ENCODE data around the gene ZNF793.

ZNF793 gene

DNA sequence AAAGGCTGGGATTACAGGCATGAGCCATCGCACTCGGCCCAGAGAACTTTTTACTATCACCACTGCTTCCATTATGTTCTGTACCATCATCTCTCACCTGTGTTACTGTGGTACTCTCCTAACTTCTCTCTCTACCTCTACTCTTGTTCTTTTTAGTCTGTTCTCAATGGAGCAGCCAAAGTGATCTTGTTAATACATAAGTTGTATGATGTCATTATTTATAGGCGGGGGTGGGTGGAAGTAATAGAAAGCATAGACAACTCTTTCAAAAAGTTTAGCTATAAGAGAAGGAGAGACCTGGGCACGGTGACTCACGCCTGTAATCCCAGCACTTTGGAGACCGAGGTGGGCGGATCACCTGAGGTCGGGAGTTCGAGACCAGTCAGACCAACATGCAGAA is 34.6 kb upstream of the ZNF793 start:
- TF ChIP-seq, protein P1, sequence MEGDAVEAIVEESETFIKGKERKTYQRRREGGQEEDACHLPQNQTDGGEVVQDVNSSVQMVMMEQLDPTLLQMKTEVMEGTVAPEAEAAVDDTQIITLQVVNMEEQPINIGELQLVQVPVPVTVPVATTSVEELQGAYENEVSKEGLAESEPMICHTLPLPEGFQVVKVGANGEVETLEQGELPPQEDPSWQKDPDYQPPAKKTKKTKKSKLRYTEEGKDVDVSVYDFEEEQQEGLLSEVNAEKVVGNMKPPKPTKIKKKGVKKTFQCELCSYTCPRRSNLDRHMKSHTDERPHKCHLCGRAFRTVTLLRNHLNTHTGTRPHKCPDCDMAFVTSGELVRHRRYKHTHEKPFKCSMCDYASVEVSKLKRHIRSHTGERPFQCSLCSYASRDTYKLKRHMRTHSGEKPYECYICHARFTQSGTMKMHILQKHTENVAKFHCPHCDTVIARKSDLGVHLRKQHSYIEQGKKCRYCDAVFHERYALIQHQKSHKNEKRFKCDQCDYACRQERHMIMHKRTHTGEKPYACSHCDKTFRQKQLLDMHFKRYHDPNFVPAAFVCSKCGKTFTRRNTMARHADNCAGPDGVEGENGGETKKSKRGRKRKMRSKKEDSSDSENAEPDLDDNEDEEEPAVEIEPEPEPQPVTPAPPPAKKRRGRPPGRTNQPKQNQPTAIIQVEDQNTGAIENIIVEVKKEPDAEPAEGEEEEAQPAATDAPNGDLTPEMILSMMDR (IDR thresholded peaks at IDR 0.05; ENCODE audit: low read depth, low read length, missing control alignments), result no peak
- no peak for DNase-seq (ENCODE audit: extremely low read depth, low read depth)
- H3K4me3 ChIP-seq (replicated peaks; ENCODE audit: low read depth, low read length), result no peak overlapping the region

DNA sequence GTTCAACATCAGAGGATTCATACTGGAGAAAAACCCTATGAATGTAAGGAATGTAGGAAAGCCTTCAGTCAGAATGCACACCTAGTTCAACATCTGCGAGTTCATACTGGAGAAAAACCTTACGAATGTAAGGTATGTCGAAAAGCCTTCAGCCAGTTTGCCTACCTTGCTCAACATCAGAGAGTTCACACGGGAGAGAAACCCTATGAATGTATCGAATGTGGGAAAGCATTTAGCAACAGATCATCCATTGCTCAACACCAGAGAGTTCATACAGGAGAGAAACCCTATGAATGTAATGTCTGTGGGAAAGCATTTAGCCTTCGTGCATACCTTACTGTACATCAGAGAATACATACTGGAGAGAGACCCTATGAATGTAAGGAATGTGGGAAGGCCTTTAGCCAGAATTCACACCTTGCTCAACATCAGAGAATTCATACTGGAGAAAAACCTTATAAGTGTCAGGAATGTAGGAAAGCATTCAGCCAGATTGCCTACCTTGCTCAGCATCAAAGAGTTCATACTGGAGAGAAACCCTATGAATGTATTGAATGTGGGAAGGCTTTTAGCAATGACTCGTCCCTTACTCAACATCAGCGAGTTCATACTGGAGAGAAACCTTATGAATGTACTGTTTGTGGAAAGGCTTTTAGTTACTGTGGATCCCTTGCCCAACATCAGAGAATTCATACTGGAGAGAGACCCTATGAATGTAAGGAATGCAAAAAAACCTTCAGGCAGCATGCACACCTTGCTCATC is 22.2 kb upstream of the ZNF793 start:
- H3K4me3 ChIP-seq (replicated peaks; ENCODE audit: low read depth, low read length), result no peak overlapping the region
- TF ChIP-seq, protein P1 (IDR thresholded peaks at IDR 0.05; ENCODE audit: low read depth, low read length, missing control alignments), result no peak
- no peak for DNase-seq (ENCODE audit: extremely low read depth, low read depth)

DNA sequence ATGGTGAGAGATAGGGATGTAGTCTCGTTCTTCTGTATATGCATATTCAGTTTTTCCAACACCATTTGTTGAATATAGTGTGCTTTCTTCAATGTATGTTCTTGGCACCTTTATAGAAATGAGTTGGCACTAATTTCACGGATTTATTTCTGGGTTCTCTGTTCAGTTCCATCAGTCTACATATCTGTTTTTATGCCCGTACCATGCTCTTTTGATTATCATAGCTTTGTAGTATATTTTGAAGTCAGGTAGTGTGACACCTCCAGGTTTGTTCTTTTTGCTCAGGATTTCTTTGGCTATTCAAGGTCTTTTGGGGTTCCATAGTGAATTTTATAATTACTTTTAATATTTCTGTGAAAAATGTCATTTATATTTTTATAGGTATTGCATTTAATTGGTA is 14.5 kb upstream of the ZNF793 start:
- TF ChIP-seq, protein P1 (IDR thresholded peaks at IDR 0.05; ENCODE audit: low read depth, low read length, missing control alignments), result no peak
- DNase-seq (ENCODE audit: extremely low read depth, low read depth), result no peak
- H3K4me3 ChIP-seq (replicated peaks; ENCODE audit: low read depth, low read length), result no peak overlapping the region

DNA sequence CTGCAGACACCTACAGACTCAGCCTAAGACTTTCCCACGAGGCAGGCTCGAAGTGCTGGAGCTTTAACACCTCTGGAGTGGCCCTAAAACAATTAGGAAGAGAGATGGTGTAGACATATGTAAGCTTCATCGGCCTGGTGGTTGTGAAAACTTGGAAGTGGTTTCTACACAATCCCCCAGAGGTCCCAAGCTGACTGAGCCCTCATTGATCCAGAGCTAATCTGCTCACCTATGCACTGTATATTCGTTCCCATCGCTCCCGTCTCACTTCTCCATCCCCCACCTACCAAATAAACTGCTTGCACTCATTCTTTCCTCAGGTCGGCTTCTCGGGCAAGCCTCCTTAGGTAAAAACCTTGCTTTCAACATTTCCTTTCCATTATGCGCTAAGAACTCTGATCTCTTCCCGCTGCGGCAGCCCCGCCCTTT is 767 bp upstream of the ZNF793 start:
- TF ChIP-seq, protein P1 (IDR thresholded peaks at IDR 0.05; ENCODE audit: low read depth, low read length, missing control alignments), result no peak
- no peak for DNase-seq (ENCODE audit: extremely low read depth, low read depth)
- peak overlapping the region; percentile 29 for H3K4me3 ChIP-seq (replicated peaks; ENCODE audit: low read depth, low read length)

DNA sequence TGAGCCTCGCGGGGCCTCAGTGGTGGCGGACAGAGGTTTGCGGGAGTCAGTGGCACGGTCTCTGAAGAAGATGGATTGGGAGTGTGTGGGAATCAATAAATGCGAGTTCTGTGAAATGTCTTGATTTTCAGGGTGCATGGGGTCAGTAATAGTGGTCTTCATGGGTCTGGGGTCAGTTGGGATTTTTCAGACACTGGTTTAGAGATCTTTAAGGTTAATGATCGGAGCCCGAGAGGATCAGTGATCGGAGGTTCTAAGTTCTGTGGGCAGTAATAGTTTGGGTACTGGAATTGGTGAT is 377 bp downstream of the ZNF793 start:
- no peak for DNase-seq (ENCODE audit: extremely low read depth, low read depth)
- H3K4me3 ChIP-seq (replicated peaks; ENCODE audit: low read depth, low read length), result peak overlapping the region; percentile 29
- TF ChIP-seq, protein P1 (IDR thresholded peaks at IDR 0.05; ENCODE audit: low read depth, low read length, missing control alignments), result no peak

DNA sequence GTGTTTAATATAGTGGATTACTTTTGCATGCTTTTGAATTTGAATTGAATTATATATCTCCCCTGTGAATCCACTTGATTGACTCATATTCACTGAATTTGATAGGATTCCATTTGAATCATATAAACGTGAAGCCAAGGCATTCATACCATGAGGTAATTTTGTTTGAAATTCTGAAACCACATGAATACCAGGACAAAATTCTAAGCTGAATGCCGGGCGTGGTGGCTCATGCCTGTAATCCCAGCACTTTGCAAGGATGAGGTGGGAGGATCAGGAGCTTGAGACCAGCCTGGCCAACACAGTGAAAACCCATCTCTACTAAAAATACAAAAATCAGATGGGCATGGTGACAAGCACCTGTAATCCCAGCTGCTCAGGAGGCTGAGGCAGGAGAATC is 4.4 kb downstream of the ZNF793 start:
- TF ChIP-seq, protein P1 (IDR thresholded peaks at IDR 0.05; ENCODE audit: low read depth, low read length, missing control alignments), result no peak
- no peak overlapping the region for H3K4me3 ChIP-seq (replicated peaks; ENCODE audit: low read depth, low read length)
- DNase-seq (ENCODE audit: extremely low read depth, low read depth), result no peak

DNA sequence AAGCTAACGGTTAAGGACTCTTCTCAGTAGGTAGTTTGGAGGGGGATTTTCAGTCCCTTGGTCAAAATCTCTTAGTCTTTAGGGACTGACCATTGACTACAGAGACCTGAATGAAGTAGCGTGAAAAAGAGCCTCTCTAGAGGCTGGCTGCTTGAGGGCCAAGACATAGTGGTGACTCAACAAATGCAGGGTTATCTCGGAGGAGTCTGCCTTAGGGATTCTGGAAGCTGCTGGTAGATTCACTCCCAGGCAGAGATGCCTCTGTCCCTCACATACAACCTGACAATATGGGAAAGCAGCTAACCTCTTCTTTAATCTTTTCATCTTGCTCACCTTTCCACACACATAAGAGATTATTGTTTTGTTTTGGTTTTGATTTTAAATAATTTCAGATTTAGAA is 5.1 kb downstream of the ZNF793 start:
- TF ChIP-seq, protein P1 (IDR thresholded peaks at IDR 0.05; ENCODE audit: low read depth, low read length, missing control alignments), result no peak
- H3K4me3 ChIP-seq (replicated peaks; ENCODE audit: low read depth, low read length), result no peak overlapping the region
- no peak for DNase-seq (ENCODE audit: extremely low read depth, low read depth)
